Measurements from ENCODE around the gene ANKRD27.
A peak's percentile ranks its signal among the peaks of the same experiment; 100 is the strongest.
"Not testable (repeated sequence)": the region's sequence is repeated elsewhere in the genome, so short reads cannot be mapped to it uniquely, and the experiment has no call there.

Gene ANKRD27

DNA sequence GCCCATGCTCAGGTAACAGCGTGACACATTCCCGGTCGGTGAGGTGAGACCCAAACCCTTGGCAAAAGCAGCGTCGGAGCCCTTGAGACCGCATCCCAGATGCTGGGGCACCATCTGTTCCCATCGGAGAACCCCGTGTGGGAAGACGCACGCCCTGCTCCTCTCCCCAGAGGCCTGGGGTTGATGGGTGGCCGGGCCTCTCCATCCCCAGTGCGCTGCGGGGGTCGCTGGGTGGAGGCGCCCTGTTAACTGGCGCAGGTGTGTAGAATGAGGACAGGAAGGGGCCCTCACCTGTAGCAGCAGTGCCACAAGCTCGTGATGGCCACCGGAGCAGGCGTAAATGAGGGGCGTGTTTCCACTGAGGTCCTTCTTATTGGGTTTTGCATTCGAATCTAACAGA lies 69.4 kb downstream of the ANKRD27 start:
- no peak for DNase-seq (ENCODE audit: low read depth in 2 of 2)

DNA sequence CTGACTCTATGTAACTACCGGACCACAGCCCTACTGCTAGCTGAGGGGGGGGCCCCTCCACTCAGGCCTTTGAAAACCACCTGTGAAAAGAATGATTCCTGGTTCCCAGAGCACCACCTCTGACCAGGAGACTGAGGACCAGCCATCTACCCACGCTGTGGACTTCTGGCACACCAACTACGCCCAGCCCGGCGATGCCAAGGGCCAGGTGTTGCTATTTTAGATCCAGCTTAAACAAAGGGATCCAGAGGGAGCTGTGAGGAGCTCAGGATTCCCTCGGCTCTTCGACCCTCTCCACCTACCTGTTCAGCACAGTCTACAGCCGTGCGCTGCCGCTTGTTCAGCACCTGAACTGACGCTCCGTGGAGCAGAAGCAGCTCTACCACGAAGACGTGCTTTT lies 71.0 kb downstream of the ANKRD27 start:
- DNase-seq (ENCODE audit: low read depth in 2 of 2): no peak

DNA sequence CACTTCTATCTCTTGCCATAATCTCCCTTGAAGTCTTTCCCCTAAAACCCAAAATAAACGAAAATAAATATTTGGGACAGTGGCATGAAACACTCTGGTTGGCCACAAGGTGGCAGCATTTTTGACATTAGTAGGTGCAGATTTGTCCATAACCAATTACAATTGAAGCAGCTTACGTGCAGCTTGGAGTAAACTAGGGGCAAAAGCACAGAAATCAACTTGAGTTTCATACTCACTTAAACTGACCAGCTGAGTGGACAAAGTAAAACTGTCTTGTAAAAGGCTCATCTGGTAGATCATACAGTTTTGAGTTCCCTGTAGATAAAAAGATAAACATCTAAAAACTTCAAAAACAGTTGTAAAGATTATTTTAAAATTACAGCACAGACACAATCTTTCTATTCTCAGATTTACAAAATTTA lies 75.2 kb downstream of the ANKRD27 start:
- DNase-seq (ENCODE audit: low read depth in 2 of 2): peak in 1 of 2 experiments; percentile 23

DNA sequence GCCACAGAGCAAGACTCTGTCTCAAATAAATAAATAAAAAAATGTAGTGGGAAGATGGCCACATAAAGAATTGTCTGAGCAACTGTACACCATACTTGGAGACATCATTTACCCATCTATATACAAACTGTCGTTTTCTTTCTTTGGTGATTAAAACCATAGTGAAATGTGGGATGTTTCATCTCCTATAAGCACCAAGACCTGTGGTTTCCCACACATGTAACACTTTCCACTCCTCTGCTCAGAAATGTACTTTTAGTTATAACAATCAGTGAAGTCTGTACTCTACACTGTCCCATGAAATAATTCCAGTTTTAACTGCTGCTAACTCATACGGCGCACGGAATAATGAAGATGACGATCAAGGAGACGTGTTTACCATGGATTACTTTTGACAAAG lies 75.7 kb downstream of the ANKRD27 start:
- DNase-seq (ENCODE audit: low read depth in 2 of 2): no peak

DNA sequence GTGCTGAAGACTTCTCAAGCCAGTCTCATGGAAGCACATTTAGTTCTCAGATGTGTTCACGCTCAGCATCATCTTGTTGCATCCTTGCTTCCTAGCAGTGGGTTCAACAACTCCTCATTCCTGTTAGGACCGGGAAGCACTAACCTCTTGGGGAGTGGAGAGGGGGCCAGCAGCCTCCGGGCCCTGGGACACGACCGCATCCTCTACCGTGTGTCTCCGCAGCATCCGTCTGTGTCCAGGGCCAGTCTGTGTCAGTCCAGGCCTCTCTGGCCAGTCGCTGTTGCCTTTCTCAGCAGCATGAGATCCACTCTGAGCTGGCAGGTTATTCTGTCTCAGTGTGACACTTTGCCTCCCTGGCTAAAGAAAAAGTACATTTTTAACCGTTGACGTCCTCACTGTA lies 77.0 kb downstream of the ANKRD27 start:
- DNase-seq (ENCODE audit: low read depth in 2 of 2): no peak

DNA sequence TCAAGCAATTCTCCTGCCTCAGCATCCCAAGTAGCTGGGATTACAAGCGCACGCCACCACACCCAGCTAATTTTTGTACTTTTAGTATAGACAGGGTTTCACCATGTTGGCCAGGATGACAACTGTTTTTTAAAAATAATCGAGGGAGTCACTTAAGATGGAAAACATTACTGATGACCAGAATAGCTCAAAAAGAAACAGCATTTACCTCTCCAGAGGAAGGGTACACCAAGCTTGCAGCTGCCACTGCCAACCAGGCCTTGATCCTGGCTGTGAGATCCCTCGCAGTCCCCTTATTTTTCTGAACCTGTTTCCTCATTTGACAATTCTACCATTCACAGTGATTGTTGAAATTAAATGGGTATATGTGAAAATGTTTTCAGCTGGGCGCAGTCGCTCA lies 79.5 kb downstream of the ANKRD27 start:
- no peak for DNase-seq (ENCODE audit: low read depth in 2 of 2)

DNA sequence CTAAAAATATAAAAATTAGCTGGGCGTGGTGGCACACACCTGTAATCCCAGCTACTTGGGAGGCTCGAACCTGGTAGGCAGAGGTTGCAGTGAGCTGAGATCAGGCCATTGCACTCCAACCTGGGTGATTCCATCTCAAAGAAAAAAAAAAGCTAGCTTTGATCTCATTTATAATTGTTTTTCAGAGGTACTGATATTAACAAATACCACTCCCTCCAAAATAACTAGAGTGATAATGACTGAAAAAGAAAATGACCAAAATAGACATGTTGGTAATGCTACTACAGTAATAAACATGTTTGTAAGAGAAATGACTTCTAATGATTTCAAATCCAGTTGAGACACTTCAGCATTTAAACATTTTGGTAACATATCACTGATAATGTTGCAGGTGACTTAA lies 81.0 kb downstream of the ANKRD27 start:
- no peak for DNase-seq (ENCODE audit: low read depth in 2 of 2)

DNA sequence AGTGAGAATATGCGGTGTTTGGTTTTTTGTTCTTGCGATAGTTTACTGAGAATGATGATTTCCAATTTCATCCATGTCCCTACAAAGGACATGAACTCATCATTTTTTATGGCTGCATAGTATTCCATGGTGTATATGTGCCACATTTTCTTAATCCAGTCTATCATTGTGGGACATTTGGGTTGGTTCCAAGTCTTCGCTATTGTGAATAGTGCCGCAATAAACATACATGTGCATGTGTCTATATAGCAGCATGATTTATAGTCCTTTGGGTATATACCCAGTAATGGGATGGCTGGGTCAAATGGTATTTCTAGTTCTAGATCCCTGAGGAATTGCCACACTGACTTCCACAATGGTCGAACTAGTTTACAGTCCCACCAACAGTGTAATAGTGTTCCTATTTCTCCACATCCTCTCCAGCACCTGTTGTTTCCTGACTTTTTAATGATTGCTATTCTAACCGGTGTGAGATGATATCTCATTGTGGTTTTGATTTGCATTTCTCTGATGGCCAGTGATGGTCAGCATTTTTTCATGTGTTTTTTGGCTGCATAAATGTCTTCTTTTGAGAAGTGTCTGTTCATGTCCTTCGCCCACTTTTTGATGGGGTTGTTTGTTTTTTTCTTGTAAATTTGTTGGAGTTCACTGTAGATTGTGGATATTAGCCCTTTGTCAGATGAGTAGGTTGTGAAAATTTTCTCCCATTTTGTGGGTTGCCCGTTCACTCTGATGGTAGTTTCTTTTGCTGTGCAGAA lies 87.1 kb downstream of the ANKRD27 start:
- DNase-seq (ENCODE audit: low read depth in 2 of 2): not testable (repeated sequence)

DNA sequence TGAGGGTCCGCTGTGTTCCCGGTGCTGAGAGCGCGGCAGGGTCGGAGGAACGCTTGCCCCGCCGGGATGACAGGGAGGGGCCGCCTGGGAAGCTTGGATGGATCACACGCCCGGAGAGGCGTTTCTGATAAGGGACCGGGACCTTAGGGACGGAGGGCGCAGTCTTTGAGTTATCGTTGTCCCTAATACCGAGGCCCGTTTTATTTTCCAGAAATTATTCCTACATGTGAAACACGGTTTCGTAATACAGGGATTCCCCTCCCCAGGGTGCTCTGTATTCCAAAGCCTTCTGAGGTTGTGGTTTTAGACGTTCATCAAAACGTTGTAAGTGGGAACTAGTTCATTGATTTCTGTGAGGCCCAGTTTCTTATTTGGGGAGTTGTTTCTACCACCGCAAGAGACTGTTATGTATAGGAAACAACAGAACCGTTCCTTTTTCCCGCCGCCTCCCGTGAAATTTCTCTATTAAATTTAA lies 93.2 kb downstream of the ANKRD27 start:
- DNase-seq (ENCODE audit: low read depth in 2 of 2): no peak

DNA sequence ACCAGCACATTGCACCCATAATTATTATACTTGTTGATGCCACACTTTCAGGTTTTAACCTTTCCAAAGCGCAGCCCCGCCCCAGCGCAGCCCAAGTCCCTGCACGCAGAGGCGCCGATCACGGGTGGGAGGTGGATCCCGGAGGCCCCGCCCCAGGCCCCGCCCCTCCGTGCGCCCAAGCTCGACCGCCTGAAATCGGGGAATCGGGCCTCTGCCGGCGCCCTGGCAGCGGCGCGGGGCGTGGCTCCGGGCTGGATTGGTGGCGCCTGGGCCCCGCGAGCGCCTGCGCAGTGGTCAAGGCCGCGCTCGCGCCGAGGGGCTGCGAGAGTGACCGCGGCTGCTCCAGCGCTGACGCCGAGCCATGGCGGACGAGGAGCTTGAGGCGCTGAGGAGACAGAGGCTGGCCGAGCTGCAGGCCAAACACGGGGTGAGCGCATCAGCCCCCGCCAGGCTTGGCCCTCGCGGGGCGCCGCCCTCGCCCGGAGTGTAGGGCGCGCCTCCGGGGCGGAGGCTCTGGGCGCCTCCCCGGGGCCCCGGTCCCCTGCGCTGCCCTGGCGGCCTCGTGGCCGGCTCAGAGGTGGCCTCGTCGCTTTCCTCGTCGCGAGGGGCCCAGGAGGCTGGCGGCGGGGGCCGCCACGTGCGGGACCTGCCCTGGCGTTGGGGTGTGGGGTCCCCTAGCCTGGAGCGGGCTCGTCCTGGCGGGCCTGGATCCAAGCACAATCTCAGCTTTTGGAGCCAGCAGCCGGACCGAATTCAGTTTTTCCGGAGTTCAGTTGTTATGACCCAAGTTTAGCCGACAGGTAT lies 93.9 kb downstream of the ANKRD27 start, which contains the start of gene PDCD5:
Gene PDCD5, plus strand, starts transcription at position 290 of the 804 bp plus-strand sequence. Its CDS starts 72 bp downstream, at position 362.
- DNase-seq (ENCODE audit: low read depth in 2 of 2): peak; percentile 91 to 95

DNA sequence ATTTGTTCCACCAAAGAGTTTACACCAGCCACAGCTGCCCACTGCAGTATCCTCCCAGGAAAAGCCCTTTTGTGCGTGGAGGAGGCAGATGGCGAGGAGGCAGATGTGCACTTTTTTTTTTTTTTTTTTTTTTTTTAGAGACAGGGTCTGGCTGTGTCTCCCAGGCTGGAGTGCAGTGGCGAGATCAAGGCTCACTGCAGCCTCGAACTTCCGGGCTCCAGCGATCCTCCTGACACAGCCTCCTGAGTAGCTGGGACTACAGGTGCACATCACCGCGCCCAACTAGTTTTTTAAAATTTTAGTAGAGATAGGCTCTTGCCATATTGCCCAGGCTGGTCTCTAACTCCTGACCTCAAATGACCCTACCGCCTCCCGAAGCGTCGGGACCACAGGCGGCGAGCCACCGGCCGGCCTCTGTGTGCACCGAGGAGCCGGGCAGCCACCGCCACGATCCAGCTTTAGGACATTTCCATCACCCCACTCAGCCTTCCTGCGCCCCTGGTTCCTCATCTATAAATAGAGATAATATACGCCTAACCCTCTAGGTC lies 94.6 kb downstream of the ANKRD27 start:
- no peak for DNase-seq (ENCODE audit: low read depth in 2 of 2)

DNA sequence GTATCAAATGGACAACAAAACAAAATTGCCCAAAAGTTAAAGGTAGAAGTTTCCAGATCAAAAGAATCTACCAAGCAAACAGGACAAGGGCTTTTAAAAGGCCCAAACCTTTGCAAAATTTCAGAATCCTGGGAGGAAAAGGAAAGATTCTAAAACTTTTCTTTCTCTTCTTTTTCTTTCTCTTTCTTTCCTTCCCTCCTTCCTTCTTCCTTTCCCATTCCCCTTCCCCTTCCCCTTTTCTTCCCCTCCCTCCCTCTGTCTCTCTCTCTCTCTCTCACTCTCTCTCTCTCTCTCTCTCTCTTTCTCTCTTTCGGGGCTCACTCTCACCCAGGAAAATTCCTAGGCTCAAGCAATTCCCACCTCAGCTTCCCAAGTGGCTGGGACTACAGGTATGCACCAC lies 98.2 kb downstream of the ANKRD27 start:
- DNase-seq (ENCODE audit: low read depth in 2 of 2): no peak

DNA sequence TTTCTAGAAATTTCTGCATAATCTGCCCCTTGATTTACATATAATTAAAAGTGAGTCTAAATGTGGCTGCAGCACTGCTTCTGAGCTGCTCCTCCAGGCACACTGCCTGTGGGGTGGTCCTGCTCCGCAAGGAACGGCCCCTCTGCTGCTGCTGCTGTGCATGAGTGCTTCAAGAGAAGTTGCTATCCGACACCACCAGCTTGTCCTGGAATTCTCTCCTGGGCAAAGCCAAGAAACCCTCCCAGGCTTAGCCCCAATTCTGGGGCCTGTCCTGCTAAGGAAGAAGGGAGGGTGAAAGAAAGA lies 101.5 kb downstream of the ANKRD27 start:
- DNase-seq (ENCODE audit: low read depth in 2 of 2): no peak

DNA sequence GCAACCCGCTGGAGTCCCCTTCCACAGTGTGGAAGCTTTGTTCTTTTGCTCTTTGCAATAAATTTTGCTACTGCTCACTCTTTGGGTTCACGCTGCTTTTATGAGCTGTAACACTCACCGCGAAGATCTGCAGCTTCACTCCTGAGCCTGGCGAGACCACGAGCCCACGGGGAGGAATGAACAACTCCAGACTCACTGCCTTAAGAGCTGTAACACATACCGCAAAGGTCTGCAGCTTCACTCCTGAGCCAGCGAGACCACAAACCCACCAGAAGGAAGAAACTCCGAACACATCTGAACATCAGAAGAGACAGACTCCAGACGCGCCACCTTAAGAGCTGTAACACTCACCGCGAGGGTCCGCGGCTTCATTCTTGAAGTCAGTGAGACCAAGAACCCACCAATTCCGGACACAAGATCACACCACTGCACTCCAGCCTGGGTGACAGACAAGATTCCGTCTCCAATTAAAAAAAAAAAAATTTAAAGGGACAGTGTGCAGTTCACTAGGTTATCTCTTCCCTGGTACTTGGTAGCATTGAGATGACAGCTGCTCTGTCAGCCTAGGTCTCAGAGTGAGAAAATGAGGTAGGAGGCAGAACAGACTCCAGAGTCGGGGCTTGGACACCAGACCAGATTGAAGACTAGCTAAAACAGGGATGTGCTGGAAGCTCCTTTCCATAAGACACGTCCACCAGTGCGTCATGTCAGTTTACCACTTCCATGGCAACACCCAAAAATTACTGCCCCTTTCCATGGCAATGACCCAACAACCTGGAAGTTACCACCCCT lies 102.1 kb downstream of the ANKRD27 start:
- DNase-seq (ENCODE audit: low read depth in 2 of 2): not testable (repeated sequence)

DNA sequence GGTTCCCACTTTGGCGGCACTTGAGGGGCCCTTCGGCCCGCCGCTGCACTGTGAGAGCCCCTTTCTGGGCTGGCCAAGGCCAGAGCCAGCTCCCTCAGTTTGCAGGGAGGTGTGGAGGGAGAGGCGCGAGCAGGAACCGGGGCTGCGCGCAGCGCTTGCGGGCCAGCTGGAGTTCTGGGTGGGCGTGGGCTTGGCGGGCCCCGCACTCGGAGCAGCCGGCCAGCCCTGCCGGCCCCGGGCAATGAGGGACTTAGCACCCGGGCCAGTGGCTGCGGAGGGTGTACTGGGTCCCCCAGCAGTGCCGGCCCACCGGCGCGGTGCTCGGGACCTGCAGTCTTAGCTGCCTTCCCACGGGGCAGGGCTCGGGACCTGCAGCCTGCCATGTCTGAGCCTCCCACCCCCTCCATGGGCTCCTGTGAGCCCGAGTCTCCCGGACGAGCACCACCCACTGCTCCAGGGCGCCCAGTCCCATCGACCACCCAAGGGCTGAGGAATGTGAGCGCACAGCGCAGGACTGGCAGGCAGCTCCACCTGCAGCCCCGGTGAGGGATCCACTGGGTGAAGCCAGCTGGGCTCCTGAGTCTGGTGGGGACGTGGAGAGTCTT lies 103.4 kb downstream of the ANKRD27 start:
- not testable (repeated sequence) for DNase-seq (ENCODE audit: low read depth in 2 of 2)

DNA sequence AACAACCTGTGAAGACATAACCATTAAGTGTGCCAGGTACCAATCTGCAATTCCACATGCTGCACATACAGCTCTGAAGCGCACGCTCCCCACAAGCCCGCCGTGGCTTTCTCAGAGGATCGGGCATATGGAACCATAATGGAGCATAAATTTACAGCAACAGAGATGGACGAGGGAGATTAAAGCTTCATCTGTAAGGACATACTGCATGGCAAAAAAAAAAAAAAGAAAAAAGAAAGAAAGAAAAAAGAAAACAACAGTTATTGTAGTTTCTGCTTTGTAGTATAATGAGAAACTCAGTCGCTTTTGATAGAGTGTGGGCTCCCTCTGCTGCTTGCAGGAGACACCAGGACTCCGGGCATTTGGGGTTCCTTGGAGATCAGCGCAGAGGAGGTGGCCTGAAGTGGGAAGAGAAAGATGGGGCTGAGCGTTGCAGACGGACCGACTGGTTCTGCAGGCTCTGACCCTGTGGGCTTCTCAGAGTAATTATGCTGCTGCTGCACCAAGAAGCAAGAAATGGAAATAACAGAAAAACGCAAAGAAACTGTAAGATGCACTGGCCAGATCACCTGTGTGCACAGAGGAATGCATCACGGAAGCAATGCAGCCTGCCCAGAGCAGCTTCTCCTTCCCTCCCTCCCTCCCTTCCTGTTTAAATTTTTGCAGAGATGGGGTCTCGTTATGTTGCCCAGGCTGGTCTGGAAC lies 104.7 kb downstream of the ANKRD27 start:
- DNase-seq (ENCODE audit: low read depth in 2 of 2): peak in 1 of 2 experiments; percentile 25

DNA sequence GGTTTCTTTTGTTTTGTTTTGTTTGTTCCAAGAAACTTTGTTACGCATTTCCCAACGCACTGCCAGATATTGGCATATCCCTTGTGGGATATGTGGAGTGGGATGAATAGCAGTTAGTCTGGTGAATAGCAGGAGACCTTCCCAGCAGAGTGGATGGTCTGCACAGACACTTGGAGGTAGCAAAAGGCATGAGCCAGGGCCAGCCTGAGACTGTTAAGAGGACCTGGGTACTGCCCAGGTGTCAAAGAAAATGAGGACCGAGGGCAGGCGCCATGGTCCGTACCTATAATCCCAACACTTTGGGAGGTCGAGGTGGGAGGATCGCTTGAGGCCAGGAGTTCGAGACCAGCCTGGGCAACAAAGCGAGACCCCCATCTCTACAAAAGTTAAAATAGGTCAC lies 107.5 kb downstream of the ANKRD27 start:
- DNase-seq (ENCODE audit: low read depth in 2 of 2): no peak

DNA sequence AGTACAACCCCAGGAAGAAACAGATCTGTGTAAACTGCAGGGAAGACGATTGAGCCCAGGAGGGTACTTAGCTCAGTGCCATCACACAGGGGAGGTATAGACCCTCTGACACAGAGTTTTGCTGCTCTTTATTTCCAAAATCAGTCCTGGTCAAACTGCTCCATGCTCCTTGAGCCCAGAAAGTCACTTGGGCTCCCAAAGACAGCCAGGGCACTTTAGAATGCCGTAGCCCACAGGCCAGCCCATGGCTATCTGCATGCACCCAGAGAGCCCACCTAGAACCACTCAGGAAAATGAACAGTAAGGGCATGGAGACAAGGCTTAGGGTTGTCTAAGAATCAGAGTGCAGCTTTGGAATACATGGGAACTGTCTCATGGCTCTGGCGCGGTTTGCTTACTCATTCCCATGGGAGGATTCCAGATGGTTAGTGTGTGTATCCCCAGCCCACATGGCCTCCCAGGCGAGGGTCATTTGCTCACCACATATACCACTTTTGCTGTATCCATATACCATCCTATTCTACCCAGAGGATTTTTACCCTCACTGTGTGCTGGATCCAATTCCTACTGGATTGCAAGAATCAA lies 108.6 kb downstream of the ANKRD27 start:
- DNase-seq (ENCODE audit: low read depth in 2 of 2): no peak

DNA sequence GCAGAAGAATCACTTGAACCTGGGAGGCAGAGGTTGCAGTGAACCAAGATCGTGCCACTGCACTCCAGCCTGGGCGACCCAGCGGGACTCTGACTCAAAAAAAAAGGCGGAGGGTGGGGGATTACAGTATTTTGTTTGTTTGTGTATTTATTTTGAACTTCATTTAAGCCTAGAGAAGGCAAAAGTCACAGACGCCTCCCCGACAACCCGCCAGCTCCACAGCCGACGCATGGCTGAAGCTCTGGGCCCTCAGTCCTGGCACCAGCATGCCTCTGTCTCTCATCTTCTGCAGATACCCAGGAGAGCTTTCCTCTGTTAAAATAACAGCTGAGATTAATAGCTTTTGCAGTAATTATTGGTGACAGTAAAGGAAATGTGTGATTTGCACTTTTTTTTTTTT lies 111.2 kb downstream of the ANKRD27 start:
- DNase-seq (ENCODE audit: low read depth in 2 of 2): no peak

DNA sequence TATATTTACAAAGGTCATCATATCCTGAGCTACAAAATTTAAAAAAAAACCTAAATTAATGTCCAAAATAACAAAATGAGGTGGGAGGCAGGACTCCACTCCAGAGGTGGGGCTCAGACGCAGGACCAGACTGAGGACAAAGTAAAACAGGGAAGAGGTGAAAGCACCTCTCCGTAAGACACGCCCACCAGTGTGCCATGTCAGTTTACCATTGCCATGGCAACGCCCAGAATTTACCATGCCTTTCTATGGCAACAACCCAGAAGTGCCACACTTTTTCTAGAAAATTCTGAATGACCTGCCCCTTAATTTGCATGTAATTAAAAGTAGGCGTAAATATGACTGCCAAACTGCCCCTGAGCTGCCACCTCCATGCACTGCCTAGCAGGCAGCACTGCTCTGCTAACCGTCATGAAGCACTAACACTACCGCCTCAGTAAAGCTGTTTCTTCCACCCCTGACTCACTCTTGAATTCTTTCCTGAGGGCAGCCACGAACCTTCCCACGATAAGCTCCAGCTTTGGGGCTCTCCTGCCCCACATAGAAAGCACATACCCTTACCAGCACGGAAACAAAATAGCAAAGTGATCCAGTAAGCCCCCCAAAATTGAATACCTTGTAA lies 116.3 kb downstream of the ANKRD27 start:
- DNase-seq (ENCODE audit: low read depth in 2 of 2): no peak

Measured in stimulated activated CD4-positive, alpha-beta T cell treated with anti-CD3 and anti-CD28 coated beads, Interleukin-12 subunit alpha, Interleukin-12 subunit beta, amount 100 ng/mL, for 24 hours (primary cell).